ENCODE data around the gene EHMT2. TPM values are rescaled to one million over a fixed set of nuclear protein-coding genes. Genes with fewer than 3 reads are reported as not detected.
A peak's percentile ranks its signal among the peaks of the same experiment; 100 is the strongest.

The EHMT2 gene
- total RNA-seq, 5 donors from 2014 or later (not counting 1 experiment from before 2014, with no cell fraction given): 49.1 to 83.8 (median 78.9) TPM

- POLR2A ChIA-PET: interaction anchor here (0.6 to 1.3 kb wide), 6 partner anchors 9 to 1549 kb away, joined by 3 to 8 read pairs (median 4); partner anchors contain the start of genes DDX39B (in 1 of the 2), NELFE (in 1 of the 2), NEU1 (in 1 of the 2) and SKIC2 (in 1 of the 2)
- CTCF ChIA-PET: interaction anchor here (0.5 to 1.9 kb wide), 4 partner anchors 9 to 60 kb away, joined by 3 to 7 read pairs (median 6); partner anchors contain the start of gene NEU1 (in 1 of the 2)
- peak in 13 of 35 experiments; percentile 8 to 72 (median 27) for DNase-seq
- Histone ChIP-seq H3K4me1 (ENCODE audit: control insufficient read depth in 1 of 2, extremely low read depth in 1 of 2, insufficient read depth in 2 of 2, low read length in 2 of 2) (peaks cover 12 to 48% of the 10 kb centered on the region in 2 experiments), H3K36me3 (ENCODE audit: control insufficient read depth in 2 of 2, extremely low read depth in 1 of 2, insufficient read depth in 1 of 2, low read length in 1 of 2) (peaks cover 3 to 19% of the 10 kb centered on the region in 2 donors), H3K9me3 (no peaks in the 10 kb centered on the region), H3K27ac (ENCODE audit: low read length) (peak overlapping the region; percentile 90), H3K27me3 (replicated peaks in 1 of 2; ENCODE audit: control insufficient read depth in 2 of 2, extremely low read depth in 1 of 2, insufficient read depth in 2 of 2, low read length in 1 of 2) (no peaks in the 10 kb centered on the region), H3K4me3 (ENCODE audit: control insufficient read depth in 1 of 2, extremely low read depth in 1 of 2, low read length in 1 of 2) (peak overlapping the region; percentile 98 to 100)
- H3K27me3 Mint-ChIP-seq: no peaks in the 10 kb centered on the region
- H3K4me3 Mint-ChIP-seq: peak overlapping the region; percentile 95 to 99 (median 96)
- H3K4me1 Mint-ChIP-seq: peaks cover 41 to 45% (median 41%) of the 10 kb centered on the region in 3 donors
- 0% methylated on average over 3 of the region's 8 CpGs for WGBS (ENCODE audit: insufficient coverage)
- ATAC-seq (replicated peaks in 1 of 4): peak; percentile 12 to 51 (median 20)
- peaks cover 8% of the 10 kb centered on the region for H3K36me3 Mint-ChIP-seq
- H3K9me3 Mint-ChIP-seq: no peaks in the 10 kb centered on the region
- H3K27ac Mint-ChIP-seq: peak overlapping the region; percentile 95 to 97
These were observed 999 bp upstream of the EHMT2 start for GRCh38 chr6:31898383-31899011.

GRCh38 chr6:31896856-31897611, 464 bp downstream of the EHMT2 start:
- Mint-ChIP-seq H3K9me3 (no peaks in the 10 kb centered on the region), H3K36me3 (peaks cover 17% of the 10 kb centered on the region), H3K4me3 (peak overlapping the region; percentile 83 to 96 (median 95)), H3K4me1 (peaks cover 31 to 34% (median 32%) of the 10 kb centered on the region in 3 donors), H3K27ac (peak overlapping the region; percentile 88 to 91), H3K27me3 (no peaks in the 10 kb centered on the region)
- DNase-seq: peak in 6 of 35 experiments; percentile 5 to 35 (median 14)
- ChIA-PET POLR2A (interaction anchor here (0.6 to 0.7 kb wide), 3 partner anchors 271 to 1013 kb away, joined by 3 to 6 read pairs (median 5); partner anchors contain the start of gene DDR1 (in 1 of the 2)), CTCF (interaction anchor here in 1 of 2 donors (0.6 to 1.9 kb wide), 5 partner anchors 9 to 172 kb away, joined by 4 to 7 read pairs (median 6); partner anchors contain the start of gene NEU1)
- 2% methylated on average over 26 of the region's 62 CpGs for WGBS (ENCODE audit: insufficient coverage)
- Histone ChIP-seq H3K27ac (ENCODE audit: low read length) (peak overlapping the region; percentile 78), H3K4me1 (ENCODE audit: control insufficient read depth in 1 of 2, extremely low read depth in 1 of 2, insufficient read depth in 2 of 2, low read length in 2 of 2) (peaks cover 12 to 41% of the 10 kb centered on the region in 2 experiments), H3K36me3 (ENCODE audit: control insufficient read depth in 2 of 2, extremely low read depth in 1 of 2, insufficient read depth in 1 of 2, low read length in 1 of 2) (peaks cover 6 to 34% of the 10 kb centered on the region in 2 donors), H3K4me3 (ENCODE audit: control insufficient read depth in 1 of 2, extremely low read depth in 1 of 2, low read length in 1 of 2) (peak overlapping the region; percentile 98 to 100), H3K27me3 (replicated peaks in 1 of 2; ENCODE audit: control insufficient read depth in 2 of 2, extremely low read depth in 1 of 2, insufficient read depth in 2 of 2, low read length in 1 of 2) (no peaks in the 10 kb centered on the region), H3K9me3 (no peaks in the 10 kb centered on the region)
- peak; percentile 0 to 16 (median 4) for ATAC-seq (replicated peaks in 1 of 4)

GRCh38 chr6:31896493-31896855, 1.0 kb downstream of the EHMT2 start:
- POLR2A ChIA-PET: no interaction called here
- CTCF ChIA-PET: no interaction called here
- 62% methylated on average over 3 of the region's 4 CpGs for WGBS (ENCODE audit: insufficient coverage)

GRCh38 chr6:31892821-31893220, 4.7 kb downstream of the EHMT2 start:
- H3K4me3 Mint-ChIP-seq: no peak overlapping the region
- peaks cover 3 to 11% of the 10 kb centered on the region in 2 experiments for H3K4me1 ChIP-seq (ENCODE audit: control insufficient read depth in 1 of 2, extremely low read depth in 1 of 2, insufficient read depth in 2 of 2, low read length in 2 of 2)
- H3K36me3 Mint-ChIP-seq: peaks cover 37% of the 10 kb centered on the region
- WGBS (ENCODE audit: insufficient coverage): 100% methylated on average over 5 of the region's 6 CpGs
- H3K27me3 Mint-ChIP-seq: no peaks in the 10 kb centered on the region
- peaks cover 10 to 14% (median 11%) of the 10 kb centered on the region in 3 donors for H3K4me1 Mint-ChIP-seq
- H3K27ac Mint-ChIP-seq: no peak overlapping the region
- no peaks in the 10 kb centered on the region for H3K9me3 ChIP-seq
- POLR2A ChIA-PET: no interaction called here
- no peak for DNase-seq
- peaks cover 11 to 59% of the 10 kb centered on the region in 2 donors for H3K36me3 ChIP-seq (ENCODE audit: control insufficient read depth in 2 of 2, extremely low read depth in 1 of 2, insufficient read depth in 1 of 2, low read length in 1 of 2)
- no peak overlapping the region for H3K27ac ChIP-seq (ENCODE audit: low read length)
- no peaks in the 10 kb centered on the region for H3K27me3 ChIP-seq (replicated peaks in 1 of 2; ENCODE audit: control insufficient read depth in 2 of 2, extremely low read depth in 1 of 2, insufficient read depth in 2 of 2, low read length in 1 of 2)
- no peak for ATAC-seq (replicated peaks in 1 of 4)
- no peak overlapping the region for H3K4me3 ChIP-seq (ENCODE audit: control insufficient read depth in 1 of 2, extremely low read depth in 1 of 2, low read length in 1 of 2)
- CTCF ChIA-PET: no interaction called here
- no peaks in the 10 kb centered on the region for H3K9me3 Mint-ChIP-seq

More at GRCh38 chr6:31896493-31896855, 1.0 kb downstream of the EHMT2 start:
- no peak for DNase-seq
- H3K27me3 ChIP-seq (replicated peaks in 1 of 2; ENCODE audit: control insufficient read depth in 2 of 2, extremely low read depth in 1 of 2, insufficient read depth in 2 of 2, low read length in 1 of 2): no peaks in the 10 kb centered on the region
- peak overlapping the region in 1 of 2 donors; percentile 100 for H3K4me3 ChIP-seq (ENCODE audit: control insufficient read depth in 1 of 2, extremely low read depth in 1 of 2, low read length in 1 of 2)
- peak overlapping the region; percentile 78 for H3K27ac ChIP-seq (ENCODE audit: low read length)
- peaks cover 6 to 35% of the 10 kb centered on the region in 2 donors for H3K36me3 ChIP-seq (ENCODE audit: control insufficient read depth in 2 of 2, extremely low read depth in 1 of 2, insufficient read depth in 1 of 2, low read length in 1 of 2)
- no peak for ATAC-seq (replicated peaks in 1 of 4)
- Mint-ChIP-seq H3K36me3 (peaks cover 21% of the 10 kb centered on the region), H3K27me3 (no peaks in the 10 kb centered on the region), H3K4me1 (peaks cover 31 to 34% (median 32%) of the 10 kb centered on the region in 3 donors), H3K9me3 (no peaks in the 10 kb centered on the region), H3K4me3 (peak overlapping the region; percentile 77 to 85 (median 83)), H3K27ac (peak overlapping the region; percentile 88 to 91)
- peaks cover 12 to 41% of the 10 kb centered on the region in 2 experiments for H3K4me1 ChIP-seq (ENCODE audit: control insufficient read depth in 1 of 2, extremely low read depth in 1 of 2, insufficient read depth in 2 of 2, low read length in 2 of 2)
- H3K9me3 ChIP-seq: no peaks in the 10 kb centered on the region

- Histone ChIP-seq H3K27ac (ENCODE audit: low read length) (no peak overlapping the region), H3K27me3 (replicated peaks in 1 of 2; ENCODE audit: control insufficient read depth in 2 of 2, extremely low read depth in 1 of 2, insufficient read depth in 2 of 2, low read length in 1 of 2) (no peaks in the 10 kb centered on the region), H3K4me3 (ENCODE audit: control insufficient read depth in 1 of 2, extremely low read depth in 1 of 2, low read length in 1 of 2) (no peak overlapping the region), H3K9me3 (no peaks in the 10 kb centered on the region), H3K4me1 (ENCODE audit: control insufficient read depth in 1 of 2, extremely low read depth in 1 of 2, insufficient read depth in 2 of 2, low read length in 2 of 2) (no peaks in the 10 kb centered on the region), H3K36me3 (ENCODE audit: control insufficient read depth in 2 of 2, extremely low read depth in 1 of 2, insufficient read depth in 1 of 2, low read length in 1 of 2) (peaks cover 22 to 78% of the 10 kb centered on the region in 2 donors)
- WGBS (ENCODE audit: insufficient coverage): no CpG with 5 or more reads among the region's 3 CpGs
- ChIA-PET POLR2A (no interaction called here), CTCF (interaction anchor here in 1 of 2 donors (0.6 to 0.7 kb wide), 2 partner anchors 9 to 98 kb away, joined by 7 read pairs; no protein-coding TSS in a partner anchor)
- Mint-ChIP-seq H3K4me3 (no peak overlapping the region), H3K4me1 (no peaks in the 10 kb centered on the region), H3K9me3 (no peaks in the 10 kb centered on the region), H3K27ac (no peak overlapping the region), H3K27me3 (no peaks in the 10 kb centered on the region), H3K36me3 (peaks cover 51% of the 10 kb centered on the region)
- ATAC-seq (replicated peaks in 1 of 4) (no peak), DNase-seq (no peak)
These were observed 8.0 kb downstream of the EHMT2 start for GRCh38 chr6:31889331-31889972.

Measured in T-cell (primary cell).